H9 (cell line): Measurements from ENCODE around the gene HEATR9. TPM values are rescaled to one million over a fixed set of nuclear protein-coding genes. Genes with fewer than 3 reads are reported as not detected.
A peak's percentile ranks its signal among the peaks of the same experiment; 100 is the strongest.

Experiments used
- DNase-seq: peaks from one replicate; pipeline ENCODE4 v3.0.0-alpha.2; 2017
- H2AFZ ChIP-seq: one replicate; pipeline ENCODE4 v1.6.1; 2013; ENCODE audit warnings: mild to moderate bottlenecking, low read length, control low read depth, moderate library complexity
- H2AK5ac ChIP-seq: 2 replicates; pipeline ENCODE4 v1.6.1; 2013; ENCODE audit warnings: low read length, control low read depth, mixed read lengths; ENCODE audit not compliant: insufficient read length
- H2BK120ac ChIP-seq: one replicate; pipeline ENCODE4 v1.6.1; 2013; ENCODE audit warnings: low read depth, mild to moderate bottlenecking, low read length, control low read depth, inconsistent platforms; ENCODE audit not compliant: poor library complexity, severe bottlenecking
- H2BK12ac ChIP-seq: 2 replicates; pipeline ENCODE4 v1.6.1; 2013; ENCODE audit warnings: low read length, control low read depth, mixed read lengths, low read depth; ENCODE audit not compliant: insufficient read length
- H2BK15ac ChIP-seq: 2 replicates; pipeline ENCODE4 v1.6.1; 2013; ENCODE audit warnings: low read depth, low read length, control low read depth
- H2BK20ac ChIP-seq: one replicate; pipeline ENCODE4 v1.6.1; 2013; ENCODE audit warnings: low read depth, mild to moderate bottlenecking, low read length, control low read depth, inconsistent platforms; ENCODE audit not compliant: poor library complexity, severe bottlenecking
- H2BK5ac ChIP-seq: 2 replicates; pipeline ENCODE4 v1.6.1; 2013; ENCODE audit warnings: low read length, control low read depth, mixed read lengths; ENCODE audit not compliant: insufficient read length
- H3K14ac ChIP-seq: 2 replicates; pipeline ENCODE4 v1.6.1; 2013; ENCODE audit warnings: low read length, control low read depth; ENCODE audit not compliant: insufficient read depth
- H3K18ac ChIP-seq: 2 replicates; pipeline ENCODE4 v1.6.1; 2013; ENCODE audit warnings: low read depth, mild to moderate bottlenecking, mixed read lengths, low read length, control low read depth; ENCODE audit not compliant: insufficient read length
- H3K23ac ChIP-seq: 2 replicates; pipeline ENCODE4 v1.6.1; 2013; ENCODE audit warnings: low read length, control low read depth, mixed read lengths, low read depth; ENCODE audit not compliant: insufficient read length
- H3K23me2 ChIP-seq: 2 replicates; pipeline ENCODE4 v1.6.1; 2013; ENCODE audit warnings: low read depth, mild to moderate bottlenecking, mixed read lengths, low read length, control low read depth; ENCODE audit not compliant: insufficient read length, poor library complexity, severe bottlenecking
- H3K27ac ChIP-seq: 2 replicates; pipeline ENCODE4 v1.5.1; 2013; ENCODE audit warnings: low read length, control low read depth, mixed read lengths, low read depth; ENCODE audit not compliant: insufficient read length
- H3K27me3 ChIP-seq: 2 replicates; pipeline ENCODE4 v1.6.1; 2013; ENCODE audit warnings: low read length, control low read depth, inconsistent platforms; ENCODE audit not compliant: insufficient read depth
- H3K4ac ChIP-seq: 2 replicates; pipeline ENCODE4 v1.6.1; 2013; ENCODE audit warnings: low read depth, mild to moderate bottlenecking, control low read depth, inconsistent platforms, low read length, moderate library complexity
- H3K4me1 ChIP-seq: 2 replicates; pipeline ENCODE4 v1.6.1; 2013; ENCODE audit warnings: low read length, control low read depth, inconsistent platforms; ENCODE audit not compliant: insufficient read depth
- H3K4me2 ChIP-seq: 2 replicates; pipeline ENCODE4 v1.6.1; 2013; ENCODE audit warnings: low read length, control low read depth, mixed read lengths; ENCODE audit not compliant: insufficient read length, insufficient read depth
- H3K56ac ChIP-seq: 2 replicates; pipeline ENCODE4 v1.6.1; 2013; ENCODE audit warnings: low read depth, mild to moderate bottlenecking, mixed read lengths, low read length, control low read depth; ENCODE audit not compliant: insufficient read length
- H3K79me1 ChIP-seq: 2 replicates; pipeline ENCODE4 v1.6.1; 2013; ENCODE audit warnings: low read depth, mild to moderate bottlenecking, moderate library complexity, low read length, control low read depth, inconsistent platforms; ENCODE audit not compliant: insufficient read depth, poor library complexity, severe bottlenecking
- H3K79me2 ChIP-seq: 2 replicates; pipeline ENCODE4 v1.6.1; 2013; ENCODE audit warnings: low read length, control low read depth, inconsistent platforms; ENCODE audit not compliant: insufficient read depth
- H3K9ac ChIP-seq: 2 replicates; pipeline ENCODE4 v1.6.1; 2013; ENCODE audit warnings: low read length, control low read depth, mixed read lengths; ENCODE audit not compliant: insufficient read length; ENCODE audit errors: extremely low read depth
- H3K9me3 ChIP-seq: one replicate; pipeline ENCODE4 v1.6.1; 2013; ENCODE audit warnings: low read depth, low read length, inconsistent platforms; ENCODE audit not compliant: control insufficient read depth
- H3T11ph ChIP-seq: one replicate; pipeline ENCODE4 v1.6.1; 2013; ENCODE audit warnings: mild to moderate bottlenecking, low read length, control low read depth, inconsistent platforms
- H4K20me1 ChIP-seq: one replicate; pipeline ENCODE4 v1.6.1; 2013; ENCODE audit not compliant: control insufficient read depth, insufficient read length, insufficient read depth
- H4K5ac ChIP-seq: 2 replicates; pipeline ENCODE4 v1.6.1; 2013; ENCODE audit warnings: low read depth, mild to moderate bottlenecking, mixed read lengths, low read length, control low read depth; ENCODE audit not compliant: insufficient read length
- H4K8ac ChIP-seq: replicated peaks from 2 replicates; pipeline ENCODE4 v1.6.1; 2013; ENCODE audit warnings: low read length, control low read depth, mixed read lengths, low read depth; ENCODE audit not compliant: insufficient read length
- H4K91ac ChIP-seq: 2 replicates; pipeline ENCODE4 v1.6.1; 2013; ENCODE audit warnings: low read depth, mild to moderate bottlenecking, moderate library complexity, mixed read lengths, low read length, control low read depth; ENCODE audit not compliant: insufficient read length
- H3K27ac Mint-ChIP-seq, 3 experiments: 2 replicates in 2 of 3; 3 replicates in 1 of 3; pipeline ENCODE4 v1.8.0; 2020 to 2021; ENCODE audit warnings: mixed read lengths in 3 of 3, mild to moderate bottlenecking in 1 of 3, moderate library complexity in 1 of 3
- H3K27me3 Mint-ChIP-seq: 2 replicates; pipeline ENCODE4 v1.8.0; 2021; ENCODE audit warnings: low read depth, mild to moderate bottlenecking, moderate library complexity, mixed read lengths
- H3K36me3 Mint-ChIP-seq, 3 experiments: 2 replicates in 2 of 3; 3 replicates in 1 of 3; pipeline ENCODE4 v1.8.0; 2020 to 2021; ENCODE audit warnings: low read depth in 3 of 3, mixed read lengths in 3 of 3; ENCODE audit not compliant: insufficient read depth in 1 of 3
- H3K4me1 Mint-ChIP-seq, 2 experiments: 2 replicates each; pipeline ENCODE4 v1.8.0; 2020; ENCODE audit warnings: mixed read lengths in 2 of 2
- H3K4me3 Mint-ChIP-seq, 2 experiments: 2 replicates in 1 of 2; 3 replicates in 1 of 2; pipeline ENCODE4 v1.8.0; 2020 to 2021; ENCODE audit warnings: mild to moderate bottlenecking in 2 of 2, mixed read lengths in 2 of 2, moderate library complexity in 1 of 2
- H3K9me3 Mint-ChIP-seq, 2 experiments: 2 replicates in 1 of 2; 3 replicates in 1 of 2; pipeline ENCODE4 v1.8.0; 2020; ENCODE audit warnings: mild to moderate bottlenecking in 2 of 2, mixed read lengths in 2 of 2, moderate library complexity in 1 of 2
- WGBS: extraction: QIAGEN DNeasy Blood & Tissue Kit; methylation state at CpG from one replicate; pipeline ENCODE4 v1.1.7; 2013; ENCODE audit warnings: missing lambda C conversion rate, low lambda C conversion rate, mixed read lengths; ENCODE audit not compliant: insufficient read length; ENCODE audit errors: extremely low coverage; 5-methylcytosine and 5-hydroxymethylcytosine counted together
- total RNA-seq: library from RNA; stranded (reverse); gene quantifications from 2 replicates; pipeline ENCODE4 v1.2.1, GENCODE V29; 2021
- TF ChIP-seq, protein P1 (sequence below): fragments of 200-600 bp; sonication (generic); conservative IDR thresholded peaks from 3 replicates; pipeline ENCODE4 v1.8.0; 2021; ENCODE audit warnings: antibody characterized with exemption, mild to moderate bottlenecking

Gene HEATR9
- total RNA-seq, 1 experiment from 2014 or later, result not detected

GRCh38 chr17:35807371-35808144 is 61.1 kb downstream of the HEATR9 start:
- peaks cover 2% of the 10 kb centered on the region; the same call in 1 of the 2 replicates for H3K4me1 ChIP-seq
- no peak overlapping the region for H3K56ac ChIP-seq
- H3K9me3 ChIP-seq, result no peaks in the 10 kb centered on the region
- Mint-ChIP-seq H3K4me1 (peaks cover 29 to 31% of the 10 kb centered on the region in 2 experiments), H3K9me3 (no peaks in the 10 kb centered on the region), H3K27me3 (no peaks in the 10 kb centered on the region; the same call in 1 of the 2 replicates), H3K27ac (no peak overlapping the region), H3K36me3 (peaks cover 9 to 19% (median 11%) of the 10 kb centered on the region in 3 experiments; a peak in 6 of 7 replicates), H3K4me3 (peak overlapping the region in 1 of 2 experiments; percentile 99; a peak in 2 of 5 replicates)
- no peak overlapping the region for H3K18ac ChIP-seq
- H3K4me2 ChIP-seq, result no peak overlapping the region
- no peak overlapping the region for H2BK5ac ChIP-seq
- no peaks in the 10 kb centered on the region for H3K27me3 ChIP-seq
- no peak overlapping the region for H2BK20ac ChIP-seq
- H3K79me2 ChIP-seq, result peaks cover 19% of the 10 kb centered on the region; the same call in 1 of the 2 replicates
- H4K91ac ChIP-seq, result no peak overlapping the region
- H2AK5ac ChIP-seq, result no peak overlapping the region
- no peak overlapping the region for H2BK12ac ChIP-seq
- H3K23ac ChIP-seq, result no peak overlapping the region
- no peak overlapping the region for H2AFZ ChIP-seq
- no CpG with 5 or more reads among the region's 7 CpGs for WGBS
- H3K14ac ChIP-seq, result no peak overlapping the region
- H4K8ac ChIP-seq, result no peak overlapping the region
- H3T11ph ChIP-seq, result no peak overlapping the region
- H3K23me2 ChIP-seq, result peaks cover 4% of the 10 kb centered on the region
- no peak overlapping the region for H3K9ac ChIP-seq
- H4K5ac ChIP-seq, result no peak overlapping the region
- H2BK15ac ChIP-seq, result no peak overlapping the region
- peaks cover 2% of the 10 kb centered on the region for H3K79me1 ChIP-seq
- no peak overlapping the region for H3K27ac ChIP-seq
- H2BK120ac ChIP-seq, result no peak overlapping the region
- H3K4ac ChIP-seq, result no peak overlapping the region
- TF ChIP-seq, protein P1, sequence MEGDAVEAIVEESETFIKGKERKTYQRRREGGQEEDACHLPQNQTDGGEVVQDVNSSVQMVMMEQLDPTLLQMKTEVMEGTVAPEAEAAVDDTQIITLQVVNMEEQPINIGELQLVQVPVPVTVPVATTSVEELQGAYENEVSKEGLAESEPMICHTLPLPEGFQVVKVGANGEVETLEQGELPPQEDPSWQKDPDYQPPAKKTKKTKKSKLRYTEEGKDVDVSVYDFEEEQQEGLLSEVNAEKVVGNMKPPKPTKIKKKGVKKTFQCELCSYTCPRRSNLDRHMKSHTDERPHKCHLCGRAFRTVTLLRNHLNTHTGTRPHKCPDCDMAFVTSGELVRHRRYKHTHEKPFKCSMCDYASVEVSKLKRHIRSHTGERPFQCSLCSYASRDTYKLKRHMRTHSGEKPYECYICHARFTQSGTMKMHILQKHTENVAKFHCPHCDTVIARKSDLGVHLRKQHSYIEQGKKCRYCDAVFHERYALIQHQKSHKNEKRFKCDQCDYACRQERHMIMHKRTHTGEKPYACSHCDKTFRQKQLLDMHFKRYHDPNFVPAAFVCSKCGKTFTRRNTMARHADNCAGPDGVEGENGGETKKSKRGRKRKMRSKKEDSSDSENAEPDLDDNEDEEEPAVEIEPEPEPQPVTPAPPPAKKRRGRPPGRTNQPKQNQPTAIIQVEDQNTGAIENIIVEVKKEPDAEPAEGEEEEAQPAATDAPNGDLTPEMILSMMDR, result no peak
- no peaks in the 10 kb centered on the region for H4K20me1 ChIP-seq
- no peak for DNase-seq

Other genes starting within 250 kb of the HEATR9 start
- 15.0 and 15.9 TPM in 2 replicates for gene RASL10B, start 137.3 kb downstream of the HEATR9 start, total RNA-seq
- gene GAS2L2, start 115.7 kb downstream of the HEATR9 start, total RNA-seq, result not detected in 2 replicates
- gene C17orf50, start 108.0 kb downstream of the HEATR9 start, total RNA-seq, result not detected in 2 replicates
- gene MMP28, start 73.2 kb downstream of the HEATR9 start, total RNA-seq, result not detected in 2 replicates
- gene TAF15, start 59.4 kb downstream of the HEATR9 start, total RNA-seq, result 290 and 304 TPM in 2 replicates
- gene CCL5, start 11.5 kb upstream of the HEATR9 start, total RNA-seq, result not detected in 2 replicates
- 9.0 and 9.8 TPM in 2 replicates for gene RDM1, start 61.9 kb upstream of the HEATR9 start, total RNA-seq
- gene LYZL6, start 74.8 kb upstream of the HEATR9 start, total RNA-seq, result not detected in 2 replicates
- gene CCL16, start 112.6 kb upstream of the HEATR9 start, total RNA-seq, result not detected in 2 replicates
- gene CCL14, start 117.8 kb upstream of the HEATR9 start, total RNA-seq, result not detected in 2 replicates
- not detected in 2 replicates for gene CCL15, start 132.7 kb upstream of the HEATR9 start, total RNA-seq
- not detected in 2 replicates for gene CCL23, start 149.1 kb upstream of the HEATR9 start, total RNA-seq
- not detected in 2 replicates for gene CCL18, start 195.4 kb upstream of the HEATR9 start, total RNA-seq
- not detected in 2 replicates for gene CCL3, start 221.3 kb upstream of the HEATR9 start, total RNA-seq
- gene CCL4, start 234.9 kb upstream of the HEATR9 start, total RNA-seq, result not detected in 2 replicates